AG08395 (cell line): ENCODE data around the gene RERE.
"Not testable (repeated sequence)": the region's sequence is repeated elsewhere in the genome, so short reads cannot be mapped to it uniquely, and the experiment has no call there.

Experiments
- DNase-seq: peaks from one replicate; pipeline ENCODE4 v3.0.0; 2012; ENCODE audit warnings: mixed read lengths, low spot score

The RERE gene

DNA sequence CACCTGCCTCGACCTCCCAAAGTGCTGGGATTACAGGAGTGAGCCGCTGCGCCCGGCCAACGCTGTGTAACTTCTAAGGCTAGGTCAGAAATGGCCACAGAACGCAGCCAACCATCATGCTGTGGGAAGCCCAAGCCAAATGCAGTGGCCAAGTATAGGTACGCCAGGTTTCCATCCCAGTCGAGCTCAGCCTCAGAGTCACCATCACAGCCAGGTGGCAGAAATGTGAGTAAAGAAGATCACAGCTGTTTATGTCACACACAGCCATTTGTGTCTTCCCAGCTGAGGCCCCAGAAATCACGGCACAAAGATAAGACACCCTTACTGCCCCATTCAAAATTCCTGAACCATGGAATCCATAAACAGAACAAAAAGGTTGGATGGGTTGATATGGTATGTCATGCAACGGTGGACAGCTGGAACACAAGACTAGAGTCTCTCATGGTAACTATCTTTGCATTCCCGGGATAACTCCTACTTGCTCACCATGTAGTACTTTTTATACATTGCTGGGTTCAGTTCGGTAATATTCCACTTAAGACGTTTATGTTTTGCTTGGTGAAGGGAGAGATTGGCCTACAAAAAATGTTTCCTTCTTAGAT, 415.2 kb downstream of the RERE start:
- DNase-seq, result no peak

DNA sequence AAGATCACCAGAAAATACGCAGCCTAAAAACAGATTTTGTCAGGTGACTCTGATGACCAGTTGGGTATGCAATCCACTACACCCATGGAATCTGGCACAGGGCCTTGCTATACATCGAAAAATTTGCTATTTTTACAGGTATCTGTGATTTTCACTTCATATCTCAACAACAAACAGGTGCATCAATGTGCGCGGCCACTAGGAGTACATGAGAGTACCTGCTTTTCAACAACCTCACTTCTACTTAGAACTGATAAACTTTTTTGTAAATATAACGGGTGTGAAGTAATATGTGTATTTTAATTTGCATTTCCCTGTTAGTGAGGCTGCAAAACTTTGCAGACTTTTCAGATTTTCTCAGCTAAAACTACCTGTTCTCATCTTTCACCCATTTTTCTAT, 418.8 kb downstream of the RERE start:
- no peak for DNase-seq

DNA sequence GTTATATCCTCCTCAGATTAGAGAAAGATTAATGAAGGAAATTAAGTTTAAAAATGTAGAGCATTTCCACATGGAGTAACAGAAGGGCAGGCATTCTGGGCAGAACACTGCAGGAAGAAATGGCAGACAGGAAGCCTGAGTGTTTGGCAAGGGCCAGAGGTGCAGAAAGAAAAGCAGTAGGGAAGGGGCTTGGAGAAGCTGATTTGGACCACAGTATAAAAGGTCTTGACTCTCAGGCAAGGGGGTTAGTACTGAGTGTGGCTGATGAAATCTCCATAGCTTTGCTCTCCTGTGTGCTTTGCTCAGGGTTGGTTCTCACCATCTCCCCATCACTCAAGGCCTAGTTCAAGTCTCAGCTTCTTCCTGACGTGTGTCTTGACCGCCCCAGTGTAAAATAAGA, 419.4 kb downstream of the RERE start:
- DNase-seq, result no peak

- DNase-seq, result peak; percentile 37
These were observed 419.9 kb downstream of the RERE start for GRCh38 chr1:8397511-8397910.

- peak; percentile 92 for DNase-seq
These were observed 420.5 kb downstream of the RERE start for GRCh38 chr1:8396786-8397406.

- DNase-seq, result peak; percentile 45
These were observed 421.2 kb downstream of the RERE start for GRCh38 chr1:8396083-8396785.

DNA sequence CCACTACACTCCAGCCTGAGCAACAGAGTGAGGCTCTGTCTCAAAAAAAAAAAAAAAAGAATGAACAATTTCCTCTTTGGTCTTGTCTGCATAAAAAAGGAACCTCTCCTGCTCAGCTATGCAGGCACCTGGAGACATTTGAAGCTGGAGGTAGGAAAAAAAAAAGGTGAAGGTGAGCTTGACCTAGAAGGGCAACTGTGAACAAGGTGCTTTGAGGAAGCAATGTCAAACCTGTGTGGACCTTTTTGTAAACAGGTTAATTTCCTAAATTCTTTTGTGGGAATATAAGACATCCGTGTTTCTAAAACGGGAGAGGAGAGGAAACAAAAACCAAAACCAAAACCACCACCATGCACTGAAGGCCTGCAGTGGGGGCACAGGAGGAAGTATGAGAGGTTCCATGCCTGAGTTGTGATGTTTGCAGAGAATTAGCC, 422.0 kb downstream of the RERE start:
- no peak for DNase-seq

- peak; percentile 15 for DNase-seq
These were observed 422.8 kb downstream of the RERE start for GRCh38 chr1:8394456-8395321.

- DNase-seq, result no peak
These were observed 424.9 kb downstream of the RERE start for GRCh38 chr1:8392522-8392921.

DNA sequence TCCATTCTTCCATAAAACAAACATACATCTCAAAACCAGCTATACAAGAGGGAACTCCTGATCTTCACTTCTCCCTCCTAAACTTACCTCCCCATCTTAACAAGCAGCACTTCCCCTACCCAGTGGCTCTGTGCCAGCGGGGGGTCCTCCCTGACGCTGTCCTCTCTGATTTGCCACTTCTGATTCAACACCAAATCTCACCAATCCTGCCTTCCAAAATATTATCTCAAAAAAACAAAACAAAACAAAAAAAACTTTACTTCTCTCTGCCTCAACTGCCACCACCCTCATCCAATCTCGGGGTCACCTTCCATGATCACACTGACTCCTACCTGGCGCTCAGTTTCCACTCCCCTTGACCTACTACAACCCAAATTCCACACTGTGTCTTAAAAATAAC, 426.7 kb downstream of the RERE start:
- no peak for DNase-seq

DNA sequence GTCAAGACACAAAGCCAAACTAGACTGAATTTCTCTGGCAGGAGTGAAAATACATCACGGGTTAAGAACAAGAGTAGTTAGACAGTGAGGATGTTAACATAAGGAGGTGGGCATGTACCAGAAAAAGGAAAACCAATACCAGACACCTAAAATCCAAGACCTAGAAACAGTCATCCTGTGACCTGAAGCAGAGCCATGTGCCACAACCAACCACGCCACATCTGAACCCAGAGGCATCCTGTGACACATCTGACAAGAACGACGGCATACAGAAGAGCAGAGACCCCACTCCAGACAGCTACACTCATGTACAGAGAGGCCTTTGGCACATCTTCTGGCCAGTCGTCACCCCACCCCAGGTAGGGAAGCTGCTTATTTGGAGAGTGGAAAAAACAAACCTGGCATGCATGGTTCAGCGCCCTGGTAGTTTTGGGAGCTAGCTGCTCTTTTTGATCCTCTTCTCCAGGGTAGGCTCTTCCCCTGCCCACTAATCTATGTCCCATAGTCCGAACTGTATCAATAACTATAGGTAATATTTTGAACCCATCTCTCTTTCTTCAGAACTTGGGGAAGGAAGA, 427.4 kb downstream of the RERE start:
- no peak for DNase-seq

DNA sequence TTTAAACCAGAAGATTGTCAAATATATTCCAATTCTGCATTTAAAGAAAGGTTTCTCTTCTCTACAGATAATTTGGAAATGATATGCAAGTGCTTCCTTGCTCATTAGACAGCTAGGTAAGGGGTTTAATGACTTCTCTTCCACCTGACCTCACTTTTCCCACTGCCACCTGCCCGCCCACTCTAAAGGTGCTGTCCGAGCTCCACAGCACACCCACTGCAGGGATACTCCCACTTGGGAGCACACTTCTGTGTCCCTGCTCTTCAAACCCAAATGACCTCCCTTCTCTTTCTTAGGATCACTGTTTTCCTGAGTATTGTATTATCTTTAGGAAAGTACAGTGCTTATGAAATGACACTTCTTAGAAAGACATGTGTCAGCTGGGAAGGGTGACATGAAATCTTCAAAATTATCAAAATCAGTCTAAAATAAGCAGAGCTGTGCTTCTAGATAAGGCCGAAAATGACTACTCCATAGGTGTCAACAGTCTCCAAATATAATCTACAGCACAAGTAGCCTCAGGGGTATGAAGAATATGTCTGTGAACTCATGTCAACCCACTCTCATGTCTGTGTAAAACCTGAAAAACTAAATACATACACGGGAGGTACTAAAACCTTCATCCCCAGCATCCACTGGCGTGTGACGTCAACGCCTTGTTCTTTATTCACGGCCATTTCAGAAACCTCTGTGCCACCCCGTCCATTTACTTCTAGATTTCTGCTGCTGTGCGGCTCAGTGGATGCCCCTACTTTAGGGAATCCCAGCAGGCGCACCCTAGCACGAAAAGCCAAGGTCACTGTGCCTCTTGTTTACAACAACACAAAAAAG, 428.5 kb downstream of the RERE start:
- DNase-seq, result no peak

- DNase-seq, result no peak
These were observed 431.2 kb downstream of the RERE start for GRCh38 chr1:8386247-8386646.

DNA sequence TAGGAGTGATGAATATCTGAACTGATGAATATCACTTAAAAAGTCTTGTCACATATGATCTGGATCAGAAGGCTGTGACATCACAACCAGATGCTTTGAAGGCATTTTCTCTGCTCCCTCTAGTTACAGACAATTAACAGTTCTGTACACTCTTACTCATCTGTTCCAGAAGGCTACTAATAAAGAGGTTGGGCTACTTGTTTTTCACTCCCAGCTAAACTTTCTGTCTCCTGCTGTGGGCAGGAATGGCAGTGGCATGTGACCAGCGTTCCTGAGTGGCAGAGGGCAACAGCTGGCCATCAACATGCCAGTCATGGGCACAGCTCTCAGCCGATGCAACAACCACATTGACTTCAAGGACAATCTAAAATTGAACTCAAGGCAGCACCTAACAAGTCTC, 432.9 kb downstream of the RERE start:
- DNase-seq, result no peak

GRCh38 chr1:8384088-8384487, 433.4 kb downstream of the RERE start:
- DNase-seq, result no peak

GRCh38 chr1:8382608-8383505, 434.6 kb downstream of the RERE start:
- DNase-seq, result no peak

DNA sequence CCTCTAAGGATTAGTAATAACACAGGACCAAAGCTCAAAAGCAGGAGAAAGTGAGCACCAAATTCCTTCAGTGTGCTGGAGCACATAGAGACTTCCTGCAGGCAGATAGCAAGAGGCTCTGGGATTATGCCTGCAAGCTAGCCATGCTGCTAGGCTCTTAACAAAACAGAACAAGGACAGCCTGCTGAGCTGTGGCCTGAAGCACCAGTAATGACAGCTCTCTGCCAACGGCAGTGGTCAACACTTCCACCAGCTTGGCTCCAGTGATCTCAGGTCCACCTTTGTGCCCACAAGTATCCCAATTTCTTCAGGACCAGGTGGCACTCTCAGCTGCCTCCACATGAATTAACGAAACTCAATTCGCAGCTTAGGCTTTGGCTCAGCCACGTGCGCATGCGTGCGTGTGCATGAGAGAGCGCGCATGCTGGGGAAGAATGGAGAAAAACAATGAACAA, 435.4 kb downstream of the RERE start:
- DNase-seq, result no peak

DNA sequence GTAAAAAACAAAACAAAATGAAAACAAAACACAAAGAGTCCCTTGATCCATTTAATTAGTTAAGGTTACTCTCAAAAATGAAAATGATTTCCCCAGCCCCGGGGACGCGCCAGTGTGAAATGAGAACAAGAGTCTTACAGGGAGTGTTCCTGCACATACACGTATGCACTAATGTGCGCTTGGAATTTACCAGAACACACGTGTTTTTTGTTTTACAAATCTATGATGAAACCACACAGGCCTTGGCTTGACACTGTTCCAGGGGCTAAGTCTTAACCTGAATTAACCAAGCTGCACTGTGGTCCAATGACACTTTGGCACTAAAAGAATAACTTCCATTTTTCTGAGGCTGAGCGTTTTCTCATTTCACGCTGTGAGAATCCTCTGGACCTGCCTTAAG, 435.8 kb downstream of the RERE start:
- DNase-seq, result no peak

GRCh38 chr1:8380310-8380709, 437.1 kb downstream of the RERE start:
- DNase-seq, result not testable (repeated sequence)

- DNase-seq, result no peak
These were observed 437.8 kb downstream of the RERE start for GRCh38 chr1:8379513-8380186.
